WERI-Rb-1 (cell line): ENCODE measurements around the gene SKIDA1.

Experiments
- DNase-seq: peaks from one replicate; pipeline ENCODE4 v3.0.0-alpha.2; 2020
- H3K27ac ChIP-seq: fragments of 250-450 bp; sonication (Bioruptor Pico); 2 replicates; pipeline ENCODE4 v1.5.1; 2020; ENCODE audit warnings: mild to moderate bottlenecking, moderate library complexity
- H3K27me3 ChIP-seq: fragments of 250-450 bp; sonication (Bioruptor Pico); 2 replicates; pipeline ENCODE4 v1.5.1; 2021; ENCODE audit warnings: mild to moderate bottlenecking, low read depth, moderate library complexity; ENCODE audit not compliant: insufficient read depth, severe bottlenecking
- H3K36me3 ChIP-seq: fragments of 250-450 bp; sonication (Bioruptor Pico); 2 replicates; pipeline ENCODE4 v1.5.1; 2020; ENCODE audit warnings: mild to moderate bottlenecking, moderate library complexity
- H3K4me3 ChIP-seq: 2 replicates; pipeline ENCODE4 v1.5.1; 2011; ENCODE audit warnings: low read depth, mild to moderate bottlenecking, control low read depth, low read length
- H3K9me3 ChIP-seq: fragments of 250-450 bp; sonication (Bioruptor Pico); 2 replicates; pipeline ENCODE4 v1.5.1; 2021; ENCODE audit warnings: mild to moderate bottlenecking, moderate library complexity; ENCODE audit not compliant: severe bottlenecking
- CTCF ChIP-seq: IDR thresholded peaks from 2 replicates; pipeline ENCODE4 v1.5.1; 2011; ENCODE audit warnings: low read depth, mild to moderate bottlenecking, control low read depth, inconsistent platforms, low read length

Gene SKIDA1

GRCh38 chr10:21519397-21519933 is 6.0 kb downstream of the SKIDA1 start:
- Histone ChIP-seq H3K27ac (peak overlapping the region; percentile 81), H3K9me3 (no peaks in the 10 kb centered on the region), H3K36me3 (no peaks in the 10 kb centered on the region), H3K27me3 (no peaks in the 10 kb centered on the region), H3K4me3 (peak overlapping the region; percentile 60)
- TF ChIP-seq CTCF: no peak
- DNase-seq: no peak

- H3K4me3 ChIP-seq: peak overlapping the region; percentile 60
- TF ChIP-seq CTCF: no peak
- H3K27ac ChIP-seq: peak overlapping the region; percentile 81
- no peak for DNase-seq
- no peaks in the 10 kb centered on the region for H3K9me3 ChIP-seq
- H3K36me3 ChIP-seq: no peaks in the 10 kb centered on the region
- no peaks in the 10 kb centered on the region for H3K27me3 ChIP-seq
Observed at GRCh38 chr10:21518641-21519396, 6.7 kb downstream of the SKIDA1 start.

- no peaks in the 10 kb centered on the region for H3K36me3 ChIP-seq
- no peaks in the 10 kb centered on the region for H3K27me3 ChIP-seq
- DNase-seq: no peak
- peak overlapping the region; percentile 81 for H3K27ac ChIP-seq
- no peaks in the 10 kb centered on the region for H3K9me3 ChIP-seq
- peak overlapping the region; percentile 60 for H3K4me3 ChIP-seq
- TF ChIP-seq CTCF: no peak
Observed at GRCh38 chr10:21518149-21518640, 7.3 kb downstream of the SKIDA1 start.

GRCh38 chr10:21517134-21518031 is 8.1 kb downstream of the SKIDA1 start:
- TF ChIP-seq CTCF: no peak
- Histone ChIP-seq H3K9me3 (no peaks in the 10 kb centered on the region), H3K4me3 (peak overlapping the region; percentile 60), H3K27me3 (no peaks in the 10 kb centered on the region), H3K36me3 (no peaks in the 10 kb centered on the region), H3K27ac (peak overlapping the region; percentile 81)
- no peak for DNase-seq

GRCh38 chr10:21516242-21517131 is 9.0 kb downstream of the SKIDA1 start:
- H3K9me3 ChIP-seq: no peaks in the 10 kb centered on the region
- no peaks in the 10 kb centered on the region for H3K36me3 ChIP-seq
- H3K4me3 ChIP-seq: peak overlapping the region; percentile 76
- H3K27ac ChIP-seq: peak overlapping the region; percentile 81
- H3K27me3 ChIP-seq: no peaks in the 10 kb centered on the region
- peak; percentile 33 for DNase-seq
- TF ChIP-seq CTCF: no peak
